Gastroesophageal sphincter (tissue), 3 donors: ENCODE results near the gene NRK.

Source experiments
- EP300 ChIP-seq: sonication (generic); formaldehyde crosslinking; IDR thresholded peaks from one replicate; pipeline ENCODE4 v1.6.1; 2017; ENCODE audit warnings: antibody characterized with exemption, mild to moderate bottlenecking
- POLR2A ChIP-seq, 2 donors: fragments of 450-650 bp; IDR thresholded peaks; one replicate each; pipeline ENCODE4 v1.6.1; 2017; ENCODE audit warnings: antibody characterized with exemption in 2 of 2, mild to moderate bottlenecking in 2 of 2, moderate library complexity in 1 of 2
- POLR2AphosphoS5 ChIP-seq: sonication (generic); formaldehyde crosslinking; IDR thresholded peaks from one replicate; pipeline ENCODE4 v1.6.1; 2017; ENCODE audit warnings: antibody characterized with exemption
- TF ChIP-seq, protein P1 (sequence below), 4 experiments: fragments of 200-600 bp in 2 of 4; fragments of 450-650 bp in 2 of 4; sonication (generic) in 1 of 4; IDR thresholded peaks; one replicate each; pipeline ENCODE4 v1.5.1; 2017 to 2019; ENCODE audit warnings: antibody characterized with exemption in 4 of 4, mild to moderate bottlenecking in 2 of 4, moderate library complexity in 2 of 4

DNA sequence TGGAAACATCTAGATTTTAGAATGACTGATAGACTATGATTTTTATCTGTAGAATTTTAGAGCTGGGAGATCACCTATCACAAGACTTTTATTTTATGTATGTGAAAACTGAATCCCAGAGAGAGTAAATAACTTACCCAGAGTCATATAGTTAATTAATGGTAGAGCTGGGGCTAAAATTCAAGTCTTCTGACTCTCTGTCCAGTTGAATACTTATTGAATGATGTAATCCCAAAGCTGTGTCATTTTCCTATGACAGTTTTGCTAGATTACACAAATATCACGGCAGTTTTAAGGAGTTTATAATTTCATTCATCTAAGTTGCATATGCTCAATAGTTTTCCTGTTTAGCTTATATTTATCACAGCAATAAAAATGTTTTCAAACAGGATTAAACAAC is 6.7 kb downstream of the NRK start:
- TF ChIP-seq EP300 (no peak), POLR2A (IDR thresholded peaks at IDR 0.05) (no peak), POLR2AphosphoS5 (no peak)
- TF ChIP-seq, protein P1, sequence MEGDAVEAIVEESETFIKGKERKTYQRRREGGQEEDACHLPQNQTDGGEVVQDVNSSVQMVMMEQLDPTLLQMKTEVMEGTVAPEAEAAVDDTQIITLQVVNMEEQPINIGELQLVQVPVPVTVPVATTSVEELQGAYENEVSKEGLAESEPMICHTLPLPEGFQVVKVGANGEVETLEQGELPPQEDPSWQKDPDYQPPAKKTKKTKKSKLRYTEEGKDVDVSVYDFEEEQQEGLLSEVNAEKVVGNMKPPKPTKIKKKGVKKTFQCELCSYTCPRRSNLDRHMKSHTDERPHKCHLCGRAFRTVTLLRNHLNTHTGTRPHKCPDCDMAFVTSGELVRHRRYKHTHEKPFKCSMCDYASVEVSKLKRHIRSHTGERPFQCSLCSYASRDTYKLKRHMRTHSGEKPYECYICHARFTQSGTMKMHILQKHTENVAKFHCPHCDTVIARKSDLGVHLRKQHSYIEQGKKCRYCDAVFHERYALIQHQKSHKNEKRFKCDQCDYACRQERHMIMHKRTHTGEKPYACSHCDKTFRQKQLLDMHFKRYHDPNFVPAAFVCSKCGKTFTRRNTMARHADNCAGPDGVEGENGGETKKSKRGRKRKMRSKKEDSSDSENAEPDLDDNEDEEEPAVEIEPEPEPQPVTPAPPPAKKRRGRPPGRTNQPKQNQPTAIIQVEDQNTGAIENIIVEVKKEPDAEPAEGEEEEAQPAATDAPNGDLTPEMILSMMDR (IDR thresholded peaks at IDR 0.05): no peak
